Stimulated activated CD8-positive, alpha-beta memory T cell treated with anti-CD3 and anti-CD28 coated beads, Interleukin-4, amount 100 ng/mL, for 4 hours (primary cell): ENCODE results near the gene KRTAP4-3.
"Not testable (repeated sequence)": the region's sequence is repeated elsewhere in the genome, so short reads cannot be mapped to it uniquely, and the experiment has no call there.

Experiments used
- DNase-seq, 2 donors: peaks; one replicate each; pipeline ENCODE4 v3.0.0-alpha.2; 2020; ENCODE audit warnings: low read depth in 2 of 2, low spot score in 1 of 2

KRTAP4-3 gene

DNA sequence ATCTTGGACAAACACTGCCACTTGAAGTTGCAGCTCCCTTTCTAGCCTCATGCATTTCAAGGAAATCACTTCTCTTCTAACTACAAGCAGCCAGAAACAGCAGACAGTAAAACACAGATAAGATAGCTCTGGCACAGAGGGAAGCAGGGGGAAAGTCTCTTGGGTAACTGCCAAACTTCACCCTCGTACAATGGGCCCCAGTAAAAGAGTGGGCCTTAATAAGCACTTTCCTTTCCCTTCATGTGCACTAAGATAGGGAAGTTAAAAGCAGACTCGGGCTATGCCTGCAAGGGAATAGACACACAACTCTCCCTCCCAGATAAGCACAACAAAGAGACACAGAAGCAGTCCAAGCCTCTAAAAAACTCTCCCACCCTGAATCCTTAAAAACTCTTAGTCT lies 14.2 kb downstream of the KRTAP4-3 start:
- DNase-seq, result no peak

- no peak for DNase-seq
These were observed 16.5 kb downstream of the KRTAP4-3 start for GRCh38 chr17:41151525-41151924.

- no peak for DNase-seq
These were observed 18.0 kb downstream of the KRTAP4-3 start for GRCh38 chr17:41150026-41150425.

- no peak for DNase-seq
These were observed 18.4 kb downstream of the KRTAP4-3 start, which contains the start of gene KRTAP4-5 for GRCh38 chr17:41149652-41149985. Gene KRTAP4-5, minus strand, starts transcription at chr17:41149825. Its CDS starts 58 bp downstream, at chr17:41149767.

DNA sequence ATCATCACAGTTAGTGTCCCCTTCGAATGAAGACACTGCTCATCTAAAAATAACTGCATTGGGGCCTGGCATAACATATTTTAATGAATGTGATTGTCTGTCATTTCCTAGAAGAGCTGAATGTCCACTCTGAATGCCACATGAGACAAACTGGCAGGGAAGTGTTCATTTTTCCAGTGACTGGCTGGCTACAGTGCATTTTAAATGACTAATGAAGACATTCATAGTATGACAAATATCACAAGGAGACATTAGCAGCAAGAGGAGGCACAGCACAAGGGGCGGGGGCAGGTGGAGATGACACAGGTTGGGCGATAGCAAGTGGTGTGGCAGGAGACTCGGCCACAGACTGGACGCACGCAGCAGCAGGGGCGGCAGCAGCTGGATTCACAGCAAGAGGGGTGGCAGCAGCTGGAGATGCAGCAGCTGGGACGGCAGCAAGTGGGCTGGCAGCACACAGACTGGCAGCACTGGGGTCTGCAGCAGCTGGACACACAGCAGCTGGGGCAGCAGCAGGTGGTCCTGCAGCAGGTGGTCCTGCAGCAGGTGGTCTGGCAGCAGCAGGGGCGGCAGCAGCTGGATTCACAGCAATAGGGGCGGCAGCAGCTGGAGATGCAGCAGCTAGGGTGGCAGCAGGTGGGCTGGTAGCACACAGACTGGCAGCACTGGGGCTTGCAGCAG lies 18.9 kb downstream of the KRTAP4-3 start:
- not testable (repeated sequence) for DNase-seq

DNA sequence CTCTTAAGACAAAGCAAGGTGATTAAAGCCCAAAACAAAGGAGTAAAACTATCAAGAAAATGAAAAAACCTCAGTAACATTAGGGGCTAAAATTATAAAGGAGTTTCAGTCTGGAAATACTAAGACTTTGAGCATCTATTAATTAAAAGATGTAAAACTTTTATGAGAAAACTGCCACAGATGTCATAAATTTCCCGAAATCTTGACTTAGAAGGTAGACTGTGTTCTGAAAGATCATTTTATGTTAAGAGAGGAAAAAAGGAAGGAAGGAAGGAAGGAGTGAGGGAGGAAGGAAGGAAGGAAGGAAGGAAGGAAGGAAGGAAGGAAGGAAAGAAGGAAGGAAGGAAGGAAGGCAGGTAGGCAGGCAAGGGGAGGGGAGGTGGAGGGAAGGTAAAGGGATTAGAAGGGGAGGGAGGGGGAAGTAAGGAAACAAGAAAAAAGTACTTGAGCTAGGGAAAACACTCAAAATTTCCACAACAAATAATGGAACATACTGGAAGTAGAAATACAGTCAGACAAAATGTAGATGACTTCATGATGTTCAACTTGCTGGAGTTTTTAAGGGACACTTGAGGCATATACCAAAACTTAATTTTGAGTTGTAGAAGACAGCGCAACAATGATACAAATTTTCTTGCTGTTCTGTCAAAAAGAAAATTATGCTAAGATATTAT lies 20.4 kb downstream of the KRTAP4-3 start:
- no peak for DNase-seq

DNA sequence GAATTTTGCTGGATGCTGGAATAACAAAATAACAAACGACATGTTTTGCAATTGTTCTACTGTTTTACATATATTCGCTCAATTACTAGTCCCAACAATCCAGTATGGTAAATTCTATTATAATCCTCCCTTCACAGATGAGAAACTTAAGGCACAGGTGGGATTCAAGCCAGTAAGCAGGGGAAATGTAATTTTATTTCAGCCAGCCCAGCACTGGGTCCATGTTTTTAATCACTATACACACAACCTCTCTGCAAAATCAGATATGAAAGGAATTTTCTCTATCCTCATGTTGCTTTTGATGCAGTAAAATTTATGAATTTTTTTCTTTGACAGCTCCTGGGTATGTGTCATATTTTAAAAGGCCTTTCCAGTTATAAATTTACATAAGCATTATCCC lies 22.8 kb downstream of the KRTAP4-3 start:
- DNase-seq, result no peak

- DNase-seq, result no peak
These were observed 23.2 kb downstream of the KRTAP4-3 start for GRCh38 chr17:41144846-41145245.

GRCh38 chr17:41141361-41141760 lies 26.7 kb downstream of the KRTAP4-3 start:
- DNase-seq, result no peak

- DNase-seq, result no peak
These were observed 27.5 kb downstream of the KRTAP4-3 start, which contains the start of gene KRTAP4-6 for GRCh38 chr17:41140360-41141131. Gene KRTAP4-6, minus strand, starts transcription at chr17:41140544. Its CDS starts 57 bp downstream, at chr17:41140487.

DNA sequence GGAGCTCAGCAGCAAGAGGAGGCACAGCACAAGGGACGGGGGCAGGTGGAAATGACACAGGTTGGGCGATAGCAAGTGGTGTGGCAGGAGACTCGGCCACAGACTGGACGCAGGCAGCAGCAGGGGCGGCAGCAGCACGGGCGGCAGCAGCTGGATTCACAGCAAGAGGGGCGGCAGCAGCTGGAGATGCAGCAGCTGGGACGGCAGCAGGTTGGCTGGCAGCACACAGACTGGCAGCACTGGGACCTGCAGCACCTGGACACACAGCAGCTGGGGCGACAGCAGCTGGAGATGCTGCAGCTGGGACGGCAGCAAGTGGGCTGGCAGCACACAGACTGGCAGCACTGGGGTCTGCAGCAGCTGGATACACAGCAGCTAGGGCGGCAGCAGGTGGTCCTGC lies 28.2 kb downstream of the KRTAP4-3 start:
- DNase-seq, result not testable (repeated sequence)

DNA sequence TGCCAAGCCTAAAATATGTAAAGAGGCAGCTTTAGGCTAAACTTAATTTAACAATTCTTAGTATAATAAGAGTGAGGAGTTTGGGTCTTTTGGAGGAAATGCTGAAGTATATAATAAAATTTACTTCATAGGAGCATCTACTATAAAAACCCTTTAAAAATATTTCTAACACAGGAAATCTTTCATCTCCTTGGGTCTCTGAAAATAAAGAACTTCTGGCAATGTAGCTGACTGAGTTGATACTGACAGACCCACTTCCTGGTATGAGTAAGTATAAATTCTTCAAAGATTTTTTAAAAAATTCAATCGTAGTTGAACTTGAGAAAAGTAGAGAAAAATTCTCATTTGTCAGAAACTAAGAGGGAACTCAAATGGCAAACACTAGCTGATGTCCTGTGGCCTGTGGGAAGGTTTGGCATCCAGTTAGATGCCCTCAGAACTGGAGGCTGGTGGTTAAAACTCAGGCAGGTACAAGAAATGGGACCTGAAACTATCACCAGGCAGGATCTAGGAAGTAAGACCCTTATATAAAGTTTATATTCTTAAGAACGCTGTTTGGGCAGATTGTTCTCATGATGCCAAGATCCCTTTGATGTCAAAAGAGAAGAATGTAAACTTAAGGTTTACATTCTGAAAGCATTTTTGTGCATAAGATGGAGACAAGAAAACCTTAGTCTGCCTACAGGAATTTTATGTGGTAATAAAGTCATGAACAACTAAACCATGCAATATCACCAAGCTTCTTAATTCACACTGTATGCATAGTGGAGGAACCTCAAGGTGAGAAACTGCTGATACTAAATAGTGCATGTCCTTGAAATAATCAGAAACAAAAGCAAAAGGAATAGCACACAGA lies 33.9 kb downstream of the KRTAP4-3 start:
- no peak for DNase-seq

- DNase-seq, result no peak
These were observed 36.0 kb downstream of the KRTAP4-3 start for GRCh38 chr17:41131979-41132378.

DNA sequence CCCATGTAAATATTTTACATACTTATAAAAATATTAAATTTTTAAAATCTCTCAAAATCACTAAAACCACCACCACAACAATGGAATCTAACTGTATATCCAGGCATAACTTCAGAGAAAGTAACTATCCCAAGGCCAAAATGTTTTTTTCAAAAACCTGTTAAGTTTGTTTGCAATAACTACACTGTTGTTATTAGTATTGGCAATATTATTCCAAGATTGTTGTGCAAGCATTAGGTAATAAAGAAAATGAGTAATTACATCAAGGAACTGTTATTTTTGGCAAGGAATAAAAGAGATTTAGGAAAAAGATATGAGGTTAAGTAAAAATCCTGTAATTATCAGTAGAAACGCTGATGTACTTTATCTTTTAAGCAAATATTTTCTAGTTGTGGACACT lies 40.6 kb downstream of the KRTAP4-3 start:
- no peak for DNase-seq

DNA sequence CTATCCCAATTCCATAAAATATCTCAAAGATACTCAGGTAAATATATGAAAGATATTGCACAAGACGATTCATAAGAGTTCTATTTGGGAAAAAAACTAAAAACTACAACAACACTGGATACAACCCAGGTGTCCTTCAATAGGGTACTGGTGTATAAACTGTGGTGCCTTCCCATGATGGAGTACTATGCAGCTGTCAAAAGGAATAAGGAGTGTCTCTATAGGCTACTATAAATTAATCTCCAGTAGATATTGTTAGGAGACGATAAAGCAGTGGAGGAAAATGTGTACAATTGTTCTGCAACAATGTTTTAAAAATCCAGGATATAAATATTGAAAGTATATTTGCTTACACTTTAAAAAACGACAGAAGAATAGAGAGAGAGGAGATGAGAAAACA lies 41.6 kb downstream of the KRTAP4-3 start:
- DNase-seq, result no peak

DNA sequence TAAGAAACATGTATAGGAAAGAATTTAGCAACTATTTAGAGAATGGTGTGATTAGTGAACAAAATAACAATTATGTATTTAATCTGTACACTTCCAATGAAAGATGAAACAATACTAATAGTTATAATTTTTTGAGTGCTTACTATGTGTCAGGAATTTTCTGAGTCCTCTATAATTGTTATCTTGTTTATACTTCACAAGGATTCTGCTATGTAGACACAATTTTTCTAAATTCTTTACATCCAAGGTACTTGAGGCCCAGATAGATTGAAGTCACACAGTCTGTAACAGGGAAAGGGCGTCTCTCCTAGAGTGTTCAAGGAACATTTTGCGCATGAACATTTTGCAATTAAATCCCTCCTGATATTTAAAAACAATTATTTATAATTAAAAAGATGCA lies 43.0 kb downstream of the KRTAP4-3 start:
- no peak for DNase-seq

GRCh38 chr17:41123991-41124371 lies 44.0 kb downstream of the KRTAP4-3 start, which contains the start of gene KRTAP4-12:
Gene KRTAP4-12, minus strand, starts transcription at chr17:41124182. Its CDS starts 60 bp downstream, at chr17:41124122.
- not testable (repeated sequence) for DNase-seq

- DNase-seq, result not testable (repeated sequence)
These were observed 44.6 kb downstream of the KRTAP4-3 start for GRCh38 chr17:41123292-41123990.

GRCh38 chr17:41121742-41122141 lies 46.3 kb downstream of the KRTAP4-3 start:
- no peak for DNase-seq
